A549 (cell line): Measurements from ENCODE around the gene KCNG2.

Source experiments
- JUNB ChIP-seq: fragments of >200 bp; sonication (Bioruptor Twin); formaldehyde crosslinking; IDR thresholded peaks from 2 replicates; pipeline ENCODE4 v1.6.1; 2016
- NR3C1 ChIP-seq: fragments of >200 bp; sonication (Bioruptor Twin); formaldehyde crosslinking; IDR thresholded peaks from 3 replicates; pipeline ENCODE4 v1.6.1; 2017
- RAD21 ChIP-seq, 2 experiments: fragments of >200 bp in 1 of 2; sonication (Bioruptor Twin) in 1 of 2; formaldehyde crosslinking in 1 of 2; IDR thresholded peaks in 1 of 2; conservative IDR thresholded peaks in 1 of 2; 2 replicates in 1 of 2; 3 replicates in 1 of 2; pipeline ENCODE4 v1.6.1; 2012 to 2018; ENCODE audit warnings: inconsistent platforms in 1 of 2
- RFX5 ChIP-seq: fragments of 450-650 bp; IDR thresholded peaks from 2 replicates; pipeline ENCODE4 v1.7.1; 2014; ENCODE audit warnings: antibody characterized with exemption, mild to moderate bottlenecking, moderate library complexity

- TF ChIP-seq NR3C1 (no peak), RAD21 (conservative IDR thresholded peaks at IDR 0.05 in 1 of 2, IDR thresholded peaks at IDR 0.05 in 1 of 2) (no peak), JUNB (no peak), RFX5 (no peak)
These were observed 78.3 kb downstream of the KCNG2 start for GRCh38 chr18:79875931-79876461.
